Activated CD8-positive, alpha-beta T cell treated with anti-CD3 and anti-CD28 coated beads for 36 hours (primary cell): ENCODE measurements around the gene GPR35. TPM values are rescaled to one million over a fixed set of nuclear protein-coding genes. Genes with fewer than 3 reads are reported as not detected.

ENCODE experiments used
- ATAC-seq: fragments of 200-7000 bp; cut with Tn5 transposase; one replicate; pipeline ENCODE4 v1.10.0; 2021; ENCODE audit warnings: mild to moderate bottlenecking, moderate library complexity
- CTCF ChIA-PET: fragments of 350-600 bp; sonication (Branson Sonifier 250); formaldehyde crosslinking; loops from one replicate; lab custom pipeline; 2021; ENCODE audit warnings: antibody characterized with exemption; lab: Charles Lee
- POLR2A ChIA-PET: fragments of 350-600 bp; sonication (Branson Sonifier 250); formaldehyde crosslinking; loops from one replicate; lab custom pipeline; 2021; ENCODE audit warnings: antibody characterized with exemption; lab: Charles Lee
- DNase-seq: peaks from one replicate; pipeline ENCODE4 v3.0.0-alpha.2; 2020
- H3K27ac Mint-ChIP-seq: one replicate; pipeline ENCODE4 v1.8.0; 2021; ENCODE audit warnings: mild to moderate bottlenecking, mixed read lengths
- H3K27me3 Mint-ChIP-seq: one replicate; pipeline ENCODE4 v1.8.0; 2021; ENCODE audit warnings: mixed read lengths
- H3K36me3 Mint-ChIP-seq: one replicate; pipeline ENCODE4 v1.8.0; 2021; ENCODE audit warnings: low read depth, mixed read lengths
- H3K4me1 Mint-ChIP-seq: one replicate; pipeline ENCODE4 v1.8.0; 2021; ENCODE audit warnings: low read depth, mixed read lengths
- H3K4me3 Mint-ChIP-seq: one replicate; pipeline ENCODE4 v1.8.0; 2021; ENCODE audit warnings: mild to moderate bottlenecking, moderate library complexity, mixed read lengths
- H3K9me3 Mint-ChIP-seq: one replicate; pipeline ENCODE4 v1.8.0; 2021; ENCODE audit warnings: mixed read lengths
- intact Hi-C: fragments of 100-400 bp; cut with micrococcal nuclease; formaldehyde crosslinking; loops from one replicate; pipeline ENCODE4 v1.10.0; 2022
- total RNA-seq, 2 experiments: library from RNA; stranded (reverse); gene quantifications; one replicate each; pipeline ENCODE4 v1.2.3, GENCODE V29; 2021
- TF ChIP-seq, protein P1 (sequence below): fragments of 200-600 bp; IDR thresholded peaks from one replicate; pipeline ENCODE4 v1.8.0; 2022; ENCODE audit warnings: antibody characterized with exemption, mild to moderate bottlenecking

Gene GPR35
- total RNA-seq, 2 experiments from 2014 or later = 14.4 to 14.6 TPM

DNA sequence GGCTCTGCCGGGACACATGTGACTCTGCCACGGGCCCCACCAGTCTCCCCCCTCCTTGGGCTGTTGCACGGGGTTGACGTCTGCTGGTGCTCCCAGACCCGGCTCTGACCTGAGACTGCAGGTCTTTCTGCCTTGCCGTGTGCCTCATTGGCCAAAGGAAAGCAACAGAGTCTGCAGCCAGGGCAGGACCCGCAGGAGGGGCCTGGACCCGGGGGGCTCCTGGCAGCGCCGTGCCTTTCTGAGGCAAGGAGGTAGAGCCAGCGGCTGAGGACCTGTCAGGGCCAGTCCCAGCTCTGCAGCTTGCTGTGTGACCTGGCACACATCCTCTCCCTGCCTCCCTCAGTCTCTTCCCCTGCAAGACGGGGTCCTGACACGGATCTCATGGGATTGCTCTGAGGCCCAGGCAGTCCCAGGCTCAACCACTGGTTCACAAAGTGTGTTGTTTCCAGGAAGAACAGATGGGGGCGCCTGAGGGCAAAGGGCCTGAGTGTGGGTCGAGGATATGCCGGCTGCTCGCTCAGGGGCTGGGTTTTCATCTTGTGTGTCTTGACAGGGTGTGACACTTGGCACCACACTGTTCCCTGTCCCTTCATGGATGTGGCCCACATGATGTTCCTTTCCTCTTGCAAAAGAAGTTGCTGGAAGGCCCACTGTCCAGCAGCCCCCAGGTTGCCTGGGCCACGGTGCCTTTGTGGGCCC, 29.8 kb upstream of the GPR35 start:
- ATAC-seq = peak; percentile 93
- DNase-seq = peak; percentile 66
- Mint-ChIP-seq H3K27ac (no peak overlapping the region), H3K4me3 (no peak overlapping the region), H3K27me3 (no peaks in the 10 kb centered on the region), H3K9me3 (no peaks in the 10 kb centered on the region), H3K36me3 (peaks cover 1% of the 10 kb centered on the region), H3K4me1 (no peaks in the 10 kb centered on the region)
- CTCF ChIA-PET = interaction anchor here (0.6 to 1.5 kb wide), 3 partner anchors 10 to 75 kb away, joined by 3 read pairs; no protein-coding TSS in a partner anchor
- TF ChIP-seq, protein P1, sequence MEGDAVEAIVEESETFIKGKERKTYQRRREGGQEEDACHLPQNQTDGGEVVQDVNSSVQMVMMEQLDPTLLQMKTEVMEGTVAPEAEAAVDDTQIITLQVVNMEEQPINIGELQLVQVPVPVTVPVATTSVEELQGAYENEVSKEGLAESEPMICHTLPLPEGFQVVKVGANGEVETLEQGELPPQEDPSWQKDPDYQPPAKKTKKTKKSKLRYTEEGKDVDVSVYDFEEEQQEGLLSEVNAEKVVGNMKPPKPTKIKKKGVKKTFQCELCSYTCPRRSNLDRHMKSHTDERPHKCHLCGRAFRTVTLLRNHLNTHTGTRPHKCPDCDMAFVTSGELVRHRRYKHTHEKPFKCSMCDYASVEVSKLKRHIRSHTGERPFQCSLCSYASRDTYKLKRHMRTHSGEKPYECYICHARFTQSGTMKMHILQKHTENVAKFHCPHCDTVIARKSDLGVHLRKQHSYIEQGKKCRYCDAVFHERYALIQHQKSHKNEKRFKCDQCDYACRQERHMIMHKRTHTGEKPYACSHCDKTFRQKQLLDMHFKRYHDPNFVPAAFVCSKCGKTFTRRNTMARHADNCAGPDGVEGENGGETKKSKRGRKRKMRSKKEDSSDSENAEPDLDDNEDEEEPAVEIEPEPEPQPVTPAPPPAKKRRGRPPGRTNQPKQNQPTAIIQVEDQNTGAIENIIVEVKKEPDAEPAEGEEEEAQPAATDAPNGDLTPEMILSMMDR = peak; percentile 62
- POLR2A ChIA-PET = interaction anchor here (1.0 kb wide), 1 partner anchor 9 kb away, joined by 3 read pairs; the partner anchor contains the start of gene CAPN10
- intact Hi-C loops = no loop called here

DNA sequence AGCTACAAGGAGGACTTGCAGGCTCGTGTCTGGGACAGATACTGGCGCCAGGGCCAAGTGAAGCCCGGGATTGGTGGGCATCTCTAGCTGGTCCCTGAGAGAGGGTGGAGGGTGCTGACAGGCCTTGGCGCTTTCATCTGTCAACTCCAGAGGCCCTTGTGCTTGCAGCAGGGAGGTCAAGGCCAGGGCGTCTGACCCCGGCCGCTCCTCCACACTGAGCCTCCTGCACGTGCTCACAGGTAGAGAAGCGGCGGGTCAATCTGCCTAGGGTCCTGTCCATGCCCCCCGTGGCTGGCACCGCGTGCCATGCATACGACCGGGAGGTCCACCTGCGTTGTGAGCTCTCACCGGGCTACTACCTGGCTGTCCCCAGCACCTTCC, 29.2 kb upstream of the GPR35 start:
- ATAC-seq (no peak), DNase-seq (no peak)
- no peak overlapping the region for H3K4me3 Mint-ChIP-seq
- H3K27ac Mint-ChIP-seq = no peak overlapping the region
- ChIA-PET CTCF (interaction anchor here (1.0 to 1.5 kb wide), 2 partner anchors 16 to 75 kb away, joined by 3 read pairs; no protein-coding TSS in a partner anchor), POLR2A (interaction anchor here (0.8 to 1.0 kb wide), 2 partner anchors 10 to 25 kb away, joined by 3 read pairs; partner anchors contain the start of gene CAPN10)
- H3K27me3 Mint-ChIP-seq = no peaks in the 10 kb centered on the region
- H3K9me3 Mint-ChIP-seq = no peaks in the 10 kb centered on the region
- intact Hi-C loops = no loop called here
- TF ChIP-seq, protein P1 = no peak
- H3K4me1 Mint-ChIP-seq = no peaks in the 10 kb centered on the region
- peaks cover 1% of the 10 kb centered on the region for H3K36me3 Mint-ChIP-seq

DNA sequence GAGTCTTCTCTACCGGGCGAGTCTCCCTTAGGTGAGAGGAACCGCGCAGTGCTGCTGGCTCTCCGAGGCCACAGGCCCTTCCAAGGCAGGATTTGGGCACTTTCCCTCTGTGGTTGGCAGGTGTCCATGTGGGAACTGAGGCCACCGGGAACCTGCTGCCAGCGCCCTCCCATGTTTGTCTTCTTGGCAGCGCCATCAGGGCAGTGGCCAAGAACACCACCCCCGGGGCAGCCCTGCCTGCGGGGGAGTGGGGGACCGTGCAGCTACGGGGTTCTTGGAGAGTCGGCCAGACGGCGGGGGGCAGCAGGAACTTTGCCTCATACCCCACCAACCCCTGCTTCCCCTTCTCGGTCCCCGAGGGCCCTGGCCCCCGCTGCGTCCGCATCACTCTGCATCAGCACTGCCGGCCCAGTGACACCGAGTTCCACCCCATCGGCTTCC, 28.8 kb upstream of the GPR35 start:
- H3K4me1 Mint-ChIP-seq = no peaks in the 10 kb centered on the region
- ATAC-seq (no peak), DNase-seq (no peak)
- H3K27ac Mint-ChIP-seq = no peak overlapping the region
- H3K36me3 Mint-ChIP-seq = peaks cover 1% of the 10 kb centered on the region
- H3K9me3 Mint-ChIP-seq = no peaks in the 10 kb centered on the region
- TF ChIP-seq, protein P1 = no peak
- H3K27me3 Mint-ChIP-seq = no peaks in the 10 kb centered on the region
- CTCF ChIA-PET = interaction anchor here (1.0 to 1.5 kb wide), 2 partner anchors 17 to 74 kb away, joined by 3 read pairs; no protein-coding TSS in a partner anchor
- intact Hi-C loops = no loop called here
- H3K4me3 Mint-ChIP-seq = no peak overlapping the region
- POLR2A ChIA-PET = interaction anchor here (0.8 kb wide), 1 partner anchor 25 kb away, joined by 3 read pairs; no protein-coding TSS in a partner anchor

DNA sequence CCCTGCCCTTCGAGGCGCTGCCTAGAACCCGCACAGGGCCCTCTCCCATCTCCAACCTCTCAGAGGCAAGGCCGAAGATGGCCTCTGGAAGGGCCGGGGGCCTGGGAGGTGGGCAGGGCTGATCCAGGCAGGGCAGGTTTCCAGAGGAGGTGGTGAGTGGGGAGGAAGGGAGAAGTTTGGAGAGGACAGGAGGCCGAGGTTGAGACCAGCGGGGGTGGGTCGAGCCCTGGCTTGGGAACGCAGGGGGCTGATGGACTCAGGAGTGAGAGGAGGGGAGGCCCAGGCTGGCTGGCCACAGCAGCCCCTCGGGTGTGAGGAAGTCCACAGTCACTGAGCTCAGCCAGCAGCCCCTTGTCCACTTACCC, 28.2 kb upstream of the GPR35 start:
- intact Hi-C loops = no loop called here
- Mint-ChIP-seq H3K4me3 (no peak overlapping the region), H3K27me3 (no peaks in the 10 kb centered on the region), H3K9me3 (no peaks in the 10 kb centered on the region), H3K27ac (no peak overlapping the region), H3K4me1 (no peaks in the 10 kb centered on the region), H3K36me3 (no peaks in the 10 kb centered on the region)
- ChIA-PET CTCF (interaction anchor here (1.0 kb wide), 1 partner anchor 31 kb away, joined by 3 read pairs; no protein-coding TSS in a partner anchor), POLR2A (no interaction called here)
- ATAC-seq = no peak
- no peak for DNase-seq
- TF ChIP-seq, protein P1 = no peak
